NCI-H2227 (cell line): ENCODE measurements around the gene ZNF408.
"Not testable (repeated sequence)": the region's sequence is repeated elsewhere in the genome, so short reads cannot be mapped to it uniquely, and the experiment has no call there.

ENCODE experiments used
- DNase-seq: peaks from one replicate; lab custom pipeline; 2025; ENCODE audit not compliant: unreplicated experiment; lab: John Stamatoyannopoulos, UW

Gene ZNF408

GRCh38 chr11:46700241-46701077, at the start of gene ZNF408, which contains the start of gene ARHGAP1:
TSS of gene ZNF408 (plus strand) at chr11:46701031. CDS start at chr11:46701048, 17 bp downstream.
TSS of gene ARHGAP1 (minus strand) at chr11:46700619. CDS start at chr11:46696107, 4,512 bp downstream.
- DNase-seq = peak; percentile 99

- no peak for DNase-seq
Observed at GRCh38 chr11:46655631-46656030, 45.2 kb upstream of the ZNF408 start.

GRCh38 chr11:46657186-46657585, 43.6 kb upstream of the ZNF408 start:
- DNase-seq = no peak

- no peak for DNase-seq
Observed at GRCh38 chr11:46658259-46658658, 42.6 kb upstream of the ZNF408 start.

GRCh38 chr11:46659908-46660307, 40.9 kb upstream of the ZNF408 start:
- DNase-seq = no peak

GRCh38 chr11:46661836-46662235, 39.0 kb upstream of the ZNF408 start:
- no peak for DNase-seq

GRCh38 chr11:46662366-46662765, 38.5 kb upstream of the ZNF408 start:
- no peak for DNase-seq

- no peak for DNase-seq
Observed at GRCh38 chr11:46663277-46663940, 37.4 kb upstream of the ZNF408 start.

- no peak for DNase-seq
Observed at GRCh38 chr11:46664612-46665011, 36.2 kb upstream of the ZNF408 start.

GRCh38 chr11:46665356-46665755, 35.5 kb upstream of the ZNF408 start:
- DNase-seq = no peak

GRCh38 chr11:46666516-46666915, 34.3 kb upstream of the ZNF408 start:
- no peak for DNase-seq

- DNase-seq = no peak
Observed at GRCh38 chr11:46667043-46667481, 33.8 kb upstream of the ZNF408 start.

GRCh38 chr11:46668480-46669085, 32.2 kb upstream of the ZNF408 start:
- no peak for DNase-seq

- no peak for DNase-seq
Observed at GRCh38 chr11:46669711-46670139, 31.1 kb upstream of the ZNF408 start.

GRCh38 chr11:46670521-46670920, 30.3 kb upstream of the ZNF408 start:
- DNase-seq = not testable (repeated sequence)

- DNase-seq = no peak
Observed at GRCh38 chr11:46671958-46672315, 28.9 kb upstream of the ZNF408 start.

GRCh38 chr11:46672381-46672839, 28.4 kb upstream of the ZNF408 start:
- DNase-seq = no peak

- DNase-seq = no peak
Observed at GRCh38 chr11:46673713-46674462, 26.9 kb upstream of the ZNF408 start.

GRCh38 chr11:46674463-46675287, 26.2 kb upstream of the ZNF408 start:
- DNase-seq = no peak

GRCh38 chr11:46675288-46675851, 25.5 kb upstream of the ZNF408 start:
- DNase-seq = no peak
